ENCODE results near the gene SERTM2.
"Not testable (repeated sequence)": the region's sequence is repeated elsewhere in the genome, so short reads cannot be mapped to it uniquely, and the experiment has no call there.

Gene SERTM2

DNA sequence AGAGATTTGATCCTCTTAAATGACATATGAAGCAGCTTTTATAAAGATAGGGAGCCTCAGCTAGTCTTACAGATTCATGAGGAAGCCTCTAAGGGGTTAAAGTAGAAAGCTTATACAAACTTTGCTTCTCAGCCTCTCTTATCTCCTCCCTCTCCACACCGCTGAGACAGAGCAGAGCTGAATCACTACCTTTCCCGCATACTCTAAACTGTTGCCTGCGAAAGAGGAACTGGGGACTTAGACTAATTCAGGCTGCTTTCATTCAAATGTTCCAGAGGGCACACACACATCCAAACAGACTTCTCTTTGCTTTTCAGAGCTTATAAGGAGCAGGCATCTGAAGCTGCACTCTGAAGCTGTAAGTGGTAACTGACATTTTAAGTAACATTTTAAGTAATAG, at the start of gene SERTM2:
SERTM2 (plus strand) TSS at position 169 of the 400 bp plus-strand sequence. CDS start 7,213 bp downstream, outside the sequence.
- DNase-seq = no peak

DNA sequence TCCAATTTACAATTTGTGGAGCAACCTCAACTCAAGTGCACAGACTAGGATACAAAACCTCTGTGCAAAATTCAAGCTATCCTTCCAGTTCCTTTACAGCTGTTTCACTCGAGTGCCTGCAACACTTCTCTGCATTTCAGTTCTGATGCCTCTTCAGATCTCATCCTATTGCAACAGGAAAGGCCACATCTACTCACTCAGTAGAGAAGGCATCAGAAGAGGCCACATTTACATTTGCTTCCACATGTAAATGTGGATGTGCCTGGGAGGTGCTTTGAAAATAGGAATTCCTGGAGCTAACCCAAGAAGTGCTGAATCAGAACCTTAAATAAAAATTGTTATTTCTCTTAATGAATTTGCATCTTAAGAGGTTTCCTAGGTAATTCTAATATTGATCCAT, 45.8 kb upstream of the SERTM2 start:
- DNase-seq = no peak

DNA sequence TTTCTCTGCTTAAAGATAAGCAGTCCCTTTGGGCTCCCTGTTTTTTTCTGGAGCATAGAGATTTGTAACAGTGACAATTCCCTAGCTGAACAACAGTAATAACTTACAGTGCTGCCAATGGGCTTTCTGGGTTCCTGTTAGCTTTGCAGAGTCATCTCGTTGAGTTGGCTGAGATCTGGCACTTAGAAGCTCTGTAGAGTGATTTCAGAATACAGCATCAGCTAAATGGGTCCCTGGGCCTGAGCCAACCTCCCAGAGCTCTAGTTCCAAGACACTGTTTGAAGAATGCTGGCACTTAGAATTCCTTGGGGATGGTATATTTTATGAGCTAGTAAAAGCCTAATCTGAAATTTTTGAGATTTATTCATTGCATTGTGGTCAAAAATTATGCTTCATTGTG, 43.5 kb upstream of the SERTM2 start:
- peak in 1 of 56 donors; percentile 1 for DNase-seq

DNA sequence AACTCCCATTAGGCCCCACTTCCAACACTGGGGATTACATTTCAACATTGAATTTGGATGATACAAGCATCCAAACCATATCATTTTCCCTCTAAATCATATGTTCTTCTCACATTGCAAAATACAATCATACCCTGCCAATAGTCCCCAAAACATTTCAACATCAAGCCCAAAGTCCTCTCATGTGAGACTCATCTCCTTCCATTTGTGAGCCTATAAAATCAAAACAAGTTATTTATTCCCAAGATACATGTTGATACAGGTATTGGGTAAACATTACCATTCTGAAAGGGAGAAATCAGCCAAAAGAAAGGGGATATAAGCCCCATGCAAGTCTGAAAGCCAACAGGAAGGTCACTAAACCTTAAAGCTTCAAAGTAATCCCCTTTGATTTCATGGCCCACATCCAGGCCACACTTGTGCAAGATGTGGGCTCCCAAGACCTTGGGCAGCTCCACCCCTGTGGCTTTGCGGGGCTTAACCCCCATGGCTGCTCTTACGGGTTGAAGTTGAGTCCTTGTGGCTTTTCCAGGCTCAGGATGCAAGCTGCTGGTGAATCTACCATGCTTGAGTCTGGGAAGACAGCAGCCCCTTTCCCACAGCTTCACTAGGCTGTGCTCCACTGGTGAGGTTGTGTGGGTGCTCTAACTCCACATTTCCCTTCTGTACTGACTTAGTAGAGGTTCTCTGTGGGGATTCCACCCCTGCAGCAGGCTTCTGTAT, 40.6 kb upstream of the SERTM2 start:
- no peak for DNase-seq

DNA sequence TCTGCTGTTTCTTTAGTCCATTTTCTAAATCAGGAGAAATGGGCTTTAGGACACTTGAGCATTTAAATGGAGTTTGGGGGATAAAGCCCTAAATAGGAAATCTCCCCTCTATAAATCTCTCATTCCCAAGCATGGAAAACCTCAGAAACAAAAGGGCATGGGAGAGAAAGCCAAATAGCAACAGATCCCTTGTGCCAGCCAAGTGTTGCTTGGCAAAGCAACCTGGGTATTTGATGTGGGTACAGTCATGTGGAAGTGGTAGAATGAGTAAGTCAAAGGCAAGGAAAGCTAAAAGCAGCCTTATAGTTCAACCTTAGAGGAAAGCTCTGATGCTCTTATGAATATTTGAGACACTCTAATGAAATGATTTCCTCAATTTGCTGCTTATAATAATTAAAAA, 29.5 kb upstream of the SERTM2 start:
- no peak for DNase-seq

DNA sequence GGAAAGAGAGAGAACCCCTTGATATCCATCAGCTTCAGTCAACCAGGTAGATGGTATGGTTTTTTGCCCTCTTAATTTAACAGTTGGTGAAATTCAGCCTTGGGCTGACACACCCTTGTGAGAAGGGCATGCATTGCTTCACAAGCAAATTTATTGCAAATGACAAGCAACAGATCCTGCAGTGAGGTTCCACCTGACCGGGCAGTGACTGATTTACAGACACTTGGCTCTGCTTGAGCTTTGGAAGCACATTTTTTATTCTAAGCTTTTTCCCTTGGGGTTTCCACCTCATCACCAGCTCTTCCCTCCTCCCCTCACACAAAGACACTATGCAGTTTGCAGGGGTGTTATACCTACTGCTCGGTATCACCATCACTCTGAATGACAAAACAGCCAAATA, 28.3 kb upstream of the SERTM2 start:
- DNase-seq = no peak

DNA sequence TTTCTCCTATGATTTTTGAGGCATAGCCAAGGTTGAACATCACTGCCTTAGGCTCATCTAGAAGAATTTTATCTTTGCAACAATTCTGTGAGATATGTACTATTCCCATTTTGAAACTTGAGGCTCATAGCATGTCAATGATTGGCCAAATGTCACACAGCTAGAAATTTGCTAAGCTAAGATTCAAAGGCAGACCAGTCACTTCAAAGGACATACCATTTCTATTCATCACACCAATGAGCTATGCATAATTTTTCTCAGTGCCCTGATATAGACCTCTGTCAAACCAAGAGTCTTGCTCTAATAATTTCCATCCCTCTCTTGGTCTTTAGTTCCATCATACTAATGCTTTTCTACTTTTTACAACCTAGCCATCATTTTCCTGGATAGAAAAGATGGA, 27.6 kb upstream of the SERTM2 start:
- DNase-seq = no peak

DNA sequence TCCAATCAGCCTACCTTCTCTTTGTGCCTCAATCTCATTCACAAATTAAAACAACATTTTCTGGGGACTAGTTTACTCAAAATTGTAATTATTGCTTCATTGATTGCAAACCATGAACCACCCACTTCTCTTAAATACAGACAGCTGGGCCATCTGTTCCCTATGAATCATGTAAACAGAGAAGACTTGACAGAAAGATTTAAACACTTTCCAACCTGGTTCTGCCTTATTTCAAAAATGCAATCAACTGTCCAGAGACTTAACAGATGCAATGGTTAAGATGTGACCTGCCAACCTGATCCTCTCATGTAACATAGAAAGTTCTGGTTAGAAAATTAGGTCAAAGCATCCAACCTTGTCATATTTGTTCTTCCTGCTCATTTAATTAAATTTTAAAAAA, 20.8 kb upstream of the SERTM2 start:
- DNase-seq = no peak

DNA sequence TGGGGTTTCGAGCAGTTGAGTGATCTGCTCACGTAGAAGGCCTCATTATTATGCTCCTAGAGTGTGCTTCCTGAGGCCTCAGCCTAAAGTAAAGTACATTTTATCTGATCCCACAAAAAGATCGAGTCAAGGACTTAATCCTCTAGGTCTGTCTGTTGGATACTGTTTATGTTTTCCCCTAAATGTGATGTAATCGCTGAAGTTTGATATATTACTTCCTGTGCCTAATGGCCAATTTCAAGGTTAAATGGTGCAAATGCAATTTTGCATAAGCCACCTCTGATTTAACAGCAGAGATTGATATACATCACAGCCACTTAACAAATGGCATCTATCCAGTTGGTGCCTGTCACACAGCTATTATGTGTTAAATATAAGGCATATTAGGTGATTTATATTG, 19.4 kb upstream of the SERTM2 start:
- no peak for DNase-seq

DNA sequence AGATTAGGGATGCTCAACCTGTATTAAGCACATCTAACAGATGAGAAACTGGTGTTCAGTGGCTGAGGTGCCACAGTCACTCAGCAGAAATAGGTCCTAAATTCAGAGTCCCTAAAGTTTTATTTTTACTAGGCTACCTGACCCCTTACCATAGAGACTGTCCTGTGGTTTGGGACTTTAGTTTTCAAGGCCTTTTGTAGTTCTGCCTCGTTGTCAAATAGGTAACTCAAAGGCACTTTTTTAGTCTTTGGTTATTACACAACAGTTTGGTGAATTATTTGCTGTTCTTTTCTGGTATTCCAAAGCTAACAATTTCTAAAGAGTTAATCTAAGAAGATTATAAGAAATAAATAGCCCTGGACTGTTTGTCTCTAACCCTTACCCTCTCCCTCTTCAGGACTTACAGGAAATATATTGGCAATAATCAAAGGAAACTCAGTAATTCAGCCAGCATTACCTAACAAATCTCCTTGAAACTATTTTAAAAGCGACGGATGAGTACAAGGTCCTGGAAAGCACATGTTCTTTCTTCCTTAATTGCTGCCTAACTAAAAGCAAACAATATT, 12.8 kb upstream of the SERTM2 start:
- DNase-seq = no peak

DNA sequence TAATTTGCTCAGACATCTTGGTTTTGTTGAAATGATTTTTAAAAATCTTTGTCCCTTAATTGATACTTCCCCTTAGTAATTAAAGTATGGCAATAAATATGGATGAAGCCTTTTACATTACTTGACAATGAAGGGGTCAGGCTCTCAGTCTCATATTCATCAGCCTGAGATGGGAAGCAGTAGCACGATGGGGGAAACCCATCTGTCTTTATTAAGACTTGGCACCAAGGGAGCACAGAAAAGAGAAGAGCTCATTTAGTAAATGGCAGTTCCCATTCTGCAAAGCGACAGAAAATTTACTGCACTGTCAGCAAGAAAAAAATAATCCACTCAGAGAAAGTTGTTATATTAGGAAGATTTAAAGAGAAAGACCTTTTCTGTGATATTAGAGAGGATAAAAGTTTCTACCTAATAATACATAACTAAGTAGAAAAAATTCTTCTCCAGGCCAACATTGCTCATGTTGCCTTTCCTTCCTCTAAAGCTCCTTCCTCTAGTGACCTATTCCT, 7.9 kb upstream of the SERTM2 start:
- no peak for DNase-seq

DNA sequence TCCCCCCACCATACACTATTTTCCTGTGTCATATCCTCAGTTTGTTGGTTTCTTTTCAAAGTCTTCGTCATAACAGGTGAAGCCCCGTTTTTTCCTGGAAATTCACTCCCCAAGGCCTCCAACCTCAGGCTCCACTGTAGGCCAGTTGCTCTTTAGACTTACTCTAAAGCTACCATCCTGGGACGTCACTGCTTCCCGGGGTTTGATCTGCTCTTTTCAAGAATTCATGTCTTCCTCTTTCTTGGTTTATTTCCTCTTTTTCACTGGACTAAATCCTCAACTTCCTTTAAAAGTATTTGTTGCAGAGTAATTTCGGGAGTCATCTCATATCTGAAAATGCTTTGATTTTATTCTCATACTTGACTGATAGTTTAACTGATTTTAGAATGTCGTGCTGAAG, 6.5 kb upstream of the SERTM2 start:
- no peak for DNase-seq

DNA sequence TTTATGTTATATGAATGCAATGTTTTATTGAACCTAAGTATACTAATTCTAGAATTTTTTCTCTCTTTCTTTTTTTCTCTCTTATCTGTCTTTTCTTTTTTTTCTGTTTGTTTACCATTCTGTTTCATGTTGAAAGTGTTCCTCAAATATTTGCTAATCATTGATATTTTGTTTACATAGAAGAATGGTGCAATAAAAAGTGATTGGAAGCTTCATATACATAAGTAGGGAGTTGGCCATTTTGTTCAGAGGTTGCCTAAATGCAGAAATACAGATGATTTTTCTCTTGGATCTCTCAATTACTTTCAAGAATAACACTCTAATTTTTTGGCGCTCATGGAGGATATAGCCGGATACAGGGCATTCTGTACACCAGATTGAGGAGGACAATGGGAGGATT, 5.7 kb upstream of the SERTM2 start:
- DNase-seq = no peak

DNA sequence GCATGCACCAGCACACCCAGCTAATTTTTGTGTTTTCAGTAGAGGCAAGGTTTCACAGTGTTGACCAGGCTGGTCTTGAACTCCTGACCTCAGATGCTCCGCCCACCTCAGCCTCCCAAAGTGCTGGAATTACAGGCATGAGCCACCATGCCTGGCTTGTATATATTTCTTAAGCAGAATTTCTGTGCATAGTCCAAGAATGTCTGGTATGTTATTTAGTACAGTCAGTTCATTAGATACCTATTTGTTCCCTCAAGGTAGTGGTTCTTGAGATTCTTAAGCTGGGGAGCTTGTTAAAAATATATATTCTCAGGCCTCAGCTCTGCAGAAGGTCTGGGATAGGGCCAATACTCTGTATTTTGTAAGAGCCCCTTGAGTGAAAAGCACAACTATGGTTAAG, 4.6 kb upstream of the SERTM2 start:
- DNase-seq = no peak

DNA sequence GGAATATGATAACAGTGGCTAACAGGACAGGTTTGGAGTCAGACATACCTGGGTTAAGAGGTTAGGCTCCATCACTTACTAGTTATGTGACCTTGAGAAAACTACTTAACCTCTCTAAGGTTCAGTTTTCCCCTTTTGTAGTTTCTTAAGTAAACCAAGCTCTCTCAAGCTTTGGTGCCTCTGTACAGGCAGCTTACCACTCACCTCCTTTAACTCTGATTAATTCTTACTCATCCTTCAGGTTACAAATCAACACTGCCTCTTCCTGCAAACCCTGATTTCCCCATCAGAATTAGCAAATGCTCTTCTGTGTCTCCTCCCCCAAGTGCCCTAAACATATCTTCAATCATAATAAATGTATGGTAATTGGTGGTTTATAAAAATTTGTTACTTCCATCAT, 3.5 kb upstream of the SERTM2 start:
- DNase-seq = no peak

DNA sequence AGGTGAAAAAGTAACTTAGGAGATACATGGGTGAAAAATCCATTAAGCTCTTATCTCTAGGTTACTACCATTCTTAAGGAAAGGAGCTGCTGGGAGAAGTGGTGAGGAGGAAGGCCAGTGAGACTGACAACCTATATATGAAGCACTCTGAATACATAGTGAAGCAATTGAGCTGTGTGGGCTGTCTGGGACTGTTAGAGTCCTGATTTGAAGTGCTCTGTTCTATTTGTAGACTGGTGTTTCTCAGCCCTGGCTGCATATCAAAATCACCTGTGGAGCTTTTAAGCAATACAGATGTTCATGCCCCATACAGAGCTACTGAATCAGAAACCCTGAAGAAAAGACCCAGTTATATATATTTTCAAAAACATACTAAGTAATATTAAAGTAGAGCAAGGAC, 3.9 kb downstream of the SERTM2 start:
- DNase-seq = no peak

DNA sequence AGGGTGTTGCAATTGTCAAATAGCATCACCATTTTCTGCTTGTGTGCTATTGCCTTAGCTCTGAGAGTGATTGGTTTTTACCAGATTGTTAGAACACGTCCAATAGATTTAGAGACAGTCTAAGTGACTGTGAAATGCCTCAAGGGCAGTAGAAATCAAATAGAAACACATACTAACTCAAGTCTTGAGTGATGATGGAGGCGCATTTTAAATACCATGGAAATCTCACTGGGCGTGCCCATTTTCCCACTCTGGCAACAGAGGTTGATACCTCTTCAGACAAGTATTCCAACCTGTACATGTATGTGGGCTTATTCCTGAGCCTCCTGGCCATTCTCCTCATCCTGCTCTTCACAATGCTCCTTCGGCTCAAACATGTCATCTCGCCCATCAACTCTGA, 7.2 kb downstream of the SERTM2 start:
- DNase-seq = no peak

DNA sequence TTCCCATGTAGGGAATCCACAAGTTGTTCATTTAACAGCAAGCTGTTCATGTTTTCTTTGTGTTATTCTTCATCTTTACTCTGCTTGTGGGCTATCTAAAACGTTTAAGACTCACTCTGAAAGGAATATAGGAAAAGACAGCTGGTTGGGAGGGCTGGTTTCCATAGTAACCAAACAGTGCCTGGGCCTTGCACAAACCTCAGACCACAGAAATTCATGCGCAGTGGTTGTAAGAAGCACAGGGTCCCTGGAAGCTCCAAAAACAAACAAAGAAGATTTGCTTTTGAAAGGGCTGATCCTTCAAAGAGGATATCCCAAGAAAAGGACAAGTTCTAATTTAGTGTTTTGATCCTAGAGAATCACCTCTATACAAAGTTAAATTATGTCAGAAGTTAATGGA, 7.8 kb downstream of the SERTM2 start:
- no peak for DNase-seq

DNA sequence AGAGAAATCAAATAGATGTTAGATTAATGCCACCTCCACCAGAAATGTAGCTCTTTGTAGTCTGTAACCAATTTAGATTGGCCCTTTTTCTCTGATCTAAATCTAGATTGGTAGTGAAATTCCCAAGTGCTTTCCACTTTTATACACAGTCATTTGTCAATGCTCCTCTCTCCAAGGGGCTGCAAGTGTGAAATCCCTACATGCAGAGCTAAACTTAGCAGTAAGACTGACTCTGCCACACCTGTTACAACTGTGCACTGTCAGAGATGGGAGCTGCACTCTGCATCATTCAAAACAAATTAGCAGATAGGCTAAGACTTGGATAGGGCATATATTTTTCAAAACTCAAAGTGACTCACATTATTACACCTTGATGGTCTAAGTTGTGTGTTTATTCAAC, 9.1 kb downstream of the SERTM2 start:
- DNase-seq = no peak

DNA sequence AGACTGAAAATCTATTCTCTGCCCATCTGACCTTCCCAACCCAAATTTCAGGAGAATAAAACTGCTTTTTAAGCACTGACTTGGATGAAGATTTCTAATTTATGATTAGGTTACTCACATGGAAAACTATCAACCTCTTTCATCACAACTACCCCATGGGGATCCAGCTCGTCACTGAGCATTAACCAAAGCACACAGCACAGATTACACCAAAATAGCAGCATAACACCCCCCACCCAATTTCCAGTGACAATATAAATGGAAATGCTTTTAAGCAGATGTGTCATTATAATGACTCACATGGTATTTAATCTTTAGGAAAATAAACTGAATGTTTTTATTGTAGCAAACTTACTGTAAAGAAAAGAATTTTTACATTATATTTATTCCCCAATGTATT, 9.7 kb downstream of the SERTM2 start:
- no peak for DNase-seq

DNA sequence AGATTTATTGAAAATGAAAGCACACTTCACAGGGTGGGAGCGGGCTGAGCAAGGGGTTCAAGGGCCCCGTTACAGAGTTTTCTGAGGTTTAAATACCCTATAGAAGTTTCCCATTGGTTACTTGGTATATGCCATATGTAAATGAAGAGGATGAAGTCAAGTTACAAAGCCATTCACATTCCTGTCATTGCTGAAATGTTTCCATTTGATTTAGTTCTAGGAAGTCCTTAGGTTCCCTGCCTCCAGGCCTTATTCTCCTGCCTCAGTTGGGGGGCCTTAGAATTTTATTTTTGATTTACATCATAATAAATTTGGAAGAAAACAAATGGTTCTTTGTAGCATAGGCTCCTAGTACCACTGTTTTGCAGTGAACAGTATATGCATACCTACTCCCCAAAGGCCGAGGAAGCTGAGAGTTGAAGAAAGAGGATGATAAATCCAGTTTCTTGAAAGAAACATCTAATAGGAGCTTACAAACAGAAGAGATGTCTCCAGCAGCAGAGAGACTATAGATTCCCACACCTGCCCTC, 31.8 kb downstream of the SERTM2 start:
- no peak for DNase-seq

DNA sequence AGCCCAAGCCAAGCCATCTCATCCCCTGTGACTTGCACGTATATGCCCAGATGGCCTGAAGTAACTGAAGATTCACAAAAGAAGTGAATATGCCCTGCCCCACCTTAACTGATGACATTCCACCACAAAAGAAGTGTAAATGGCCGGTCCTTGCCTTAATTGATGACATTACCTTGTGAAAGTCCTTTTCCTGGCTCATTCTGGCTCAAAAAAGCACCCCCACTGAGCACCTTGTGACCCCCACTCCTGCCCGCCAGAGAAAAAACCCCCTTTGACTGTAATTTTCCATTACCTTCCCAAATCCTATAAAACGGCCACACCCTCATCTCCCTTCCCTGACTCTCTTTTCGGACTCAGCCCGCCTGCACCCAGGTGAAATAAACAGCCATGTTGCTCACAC, 37.8 kb downstream of the SERTM2 start:
- DNase-seq = not testable (repeated sequence)

DNA sequence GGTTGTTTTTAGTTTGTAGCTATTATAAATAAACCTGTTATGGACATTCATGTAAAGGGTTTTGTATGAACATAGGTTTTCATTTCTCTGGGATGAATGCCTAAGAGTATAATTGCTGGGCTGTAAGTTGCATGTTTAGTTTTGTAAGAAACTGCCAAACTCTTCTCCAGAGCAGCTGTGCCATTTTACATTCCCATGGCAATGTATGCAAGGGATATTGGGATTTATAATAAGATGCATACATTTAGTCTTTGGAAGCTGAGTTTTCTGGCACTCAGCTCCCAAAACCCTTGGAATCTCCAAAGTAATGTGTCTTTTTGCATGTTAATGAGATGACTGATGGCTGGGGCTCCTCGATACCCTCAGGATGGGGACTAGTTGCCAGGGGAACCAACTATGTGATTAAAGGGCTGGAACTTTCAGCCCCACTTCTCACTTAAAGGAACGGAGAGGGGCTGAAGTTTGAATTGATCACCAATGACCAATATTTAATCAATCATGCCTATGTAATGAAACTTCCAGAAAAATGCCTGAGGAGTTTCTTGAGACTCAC, 44.0 kb downstream of the SERTM2 start:
- DNase-seq = no peak
